Activated CD4-positive, alpha-beta T cell treated with anti-CD3 and anti-CD28 coated beads, Interleukin-2, amount 50 U/mL, for 48 hours (primary cell): Measurements from ENCODE around the gene EFCAB6.

ENCODE experiments used
- DNase-seq, 2 experiments: peaks; one replicate each; pipeline ENCODE4 v3.0.0-alpha.2; 2020

EFCAB6 gene

GRCh38 chr22:43541462-43542407, 270.4 kb downstream of the EFCAB6 start:
- DNase-seq, result no peak

GRCh38 chr22:43541022-43541421, 271.1 kb downstream of the EFCAB6 start:
- no peak for DNase-seq

- DNase-seq, result no peak
Measured at GRCh38 chr22:43540529-43540923, 271.6 kb downstream of the EFCAB6 start.

GRCh38 chr22:43539572-43540528, 272.3 kb downstream of the EFCAB6 start:
- no peak for DNase-seq

GRCh38 chr22:43537019-43537585, 275.0 kb downstream of the EFCAB6 start:
- DNase-seq, result peak in 1 of 2 experiments; percentile 7

- DNase-seq, result no peak
Measured at GRCh38 chr22:43535741-43536140, 276.4 kb downstream of the EFCAB6 start.

- DNase-seq, result no peak
Measured at GRCh38 chr22:43535336-43535735, 276.8 kb downstream of the EFCAB6 start.

- DNase-seq, result no peak
Measured at GRCh38 chr22:43534916-43535315, 277.2 kb downstream of the EFCAB6 start.

- DNase-seq, result no peak
Measured at GRCh38 chr22:43533656-43534428, 278.3 kb downstream of the EFCAB6 start.

GRCh38 chr22:43533156-43533530, 279.0 kb downstream of the EFCAB6 start:
- DNase-seq, result no peak

- no peak for DNase-seq
Measured at GRCh38 chr22:43532301-43533155, 279.6 kb downstream of the EFCAB6 start.

- DNase-seq, result no peak
Measured at GRCh38 chr22:43531651-43532050, 280.5 kb downstream of the EFCAB6 start.

GRCh38 chr22:43530349-43531201, 281.5 kb downstream of the EFCAB6 start:
- DNase-seq, result no peak

GRCh38 chr22:43529934-43530333, 282.2 kb downstream of the EFCAB6 start:
- DNase-seq, result no peak

- DNase-seq, result no peak
Measured at GRCh38 chr22:43529461-43529860, 282.6 kb downstream of the EFCAB6 start.

GRCh38 chr22:43528601-43529360, 283.3 kb downstream of the EFCAB6 start:
- no peak for DNase-seq

GRCh38 chr22:43526946-43527345, 285.2 kb downstream of the EFCAB6 start:
- no peak for DNase-seq

- DNase-seq, result no peak
Measured at GRCh38 chr22:43526117-43526655, 285.9 kb downstream of the EFCAB6 start.

GRCh38 chr22:43521716-43522115, 290.4 kb downstream of the EFCAB6 start:
- DNase-seq, result no peak
